DND-41 (cell line): Measurements from ENCODE around the gene PRRT4.

Experiments
- ATAC-seq: fragments of 200-7000 bp; cut with Tn5 transposase; 3 replicates; pipeline ENCODE4 v1.9.1; 2021; ENCODE audit warnings: low read depth; ENCODE audit not compliant: insufficient read depth
- DNase-seq: peaks from one replicate; pipeline ENCODE4 v3.0.0-alpha.2; 2020
- H2AFZ ChIP-seq: 2 replicates; pipeline ENCODE4 v1.6.0; 2012; ENCODE audit warnings: low read depth, low read length
- H3K27ac ChIP-seq: 2 replicates; pipeline ENCODE4 v1.5.1; 2012; ENCODE audit warnings: low read length, inconsistent platforms
- H3K27me3 ChIP-seq: fragments of 200-600 bp; sonication (generic); 2 replicates; pipeline ENCODE4 v1.6.0; 2012; ENCODE audit warnings: low read length, mild to moderate bottlenecking, inconsistent platforms; ENCODE audit not compliant: insufficient read depth, poor library complexity
- H3K36me3 ChIP-seq: 2 replicates; pipeline ENCODE4 v1.5.1; 2012; ENCODE audit warnings: low read length, inconsistent platforms; ENCODE audit not compliant: insufficient read depth
- H3K4me1 ChIP-seq: 2 replicates; pipeline ENCODE4 v1.5.1; 2012; ENCODE audit warnings: mild to moderate bottlenecking, low read length; ENCODE audit not compliant: insufficient read depth
- H3K4me2 ChIP-seq: 2 replicates; pipeline ENCODE4 v1.6.0; 2012; ENCODE audit warnings: mild to moderate bottlenecking, moderate library complexity, low read length, inconsistent platforms; ENCODE audit not compliant: insufficient read depth
- H3K4me3 ChIP-seq, 2 experiments: fragments of 200-600 bp in 1 of 2; shearing (Covaris generic) in 1 of 2; 2 replicates each; pipeline ENCODE4 v1.5.1; 2012 to 2016; ENCODE audit warnings: inconsistent platforms in 2 of 2, low read length in 2 of 2, mild to moderate bottlenecking in 2 of 2, low read depth in 1 of 2, moderate library complexity in 1 of 2
- H3K79me2 ChIP-seq: 2 replicates; pipeline ENCODE4 v1.6.0; 2012; ENCODE audit warnings: low read length, inconsistent platforms; ENCODE audit not compliant: insufficient read depth
- H3K9ac ChIP-seq: 2 replicates; pipeline ENCODE4 v1.6.0; 2012; ENCODE audit warnings: low read depth, mild to moderate bottlenecking, inconsistent platforms, low read length, moderate library complexity
- H3K9me3 ChIP-seq: 2 replicates; pipeline ENCODE4 v1.5.1; 2012; ENCODE audit warnings: low read length, moderate library complexity, mild to moderate bottlenecking, inconsistent platforms; ENCODE audit not compliant: insufficient read depth, severe bottlenecking
- H4K20me1 ChIP-seq: 2 replicates; pipeline ENCODE4 v1.6.0; 2012; ENCODE audit warnings: low read length; ENCODE audit not compliant: insufficient read depth
- EZH2 ChIP-seq: IDR thresholded peaks from 3 replicates; pipeline ENCODE4 v1.6.1; 2012; ENCODE audit warnings: borderline replicate concordance, low read depth, mild to moderate bottlenecking, moderate library complexity, low read length, inconsistent platforms; ENCODE audit not compliant: severe bottlenecking
- TF ChIP-seq, protein P1 (sequence below): IDR thresholded peaks from 2 replicates; pipeline ENCODE4 v1.5.1; 2012; ENCODE audit warnings: borderline replicate concordance, low read length, moderate library complexity, mild to moderate bottlenecking; ENCODE audit not compliant: poor library complexity, severe bottlenecking; ENCODE audit errors: extremely low read depth

Gene PRRT4

DNA sequence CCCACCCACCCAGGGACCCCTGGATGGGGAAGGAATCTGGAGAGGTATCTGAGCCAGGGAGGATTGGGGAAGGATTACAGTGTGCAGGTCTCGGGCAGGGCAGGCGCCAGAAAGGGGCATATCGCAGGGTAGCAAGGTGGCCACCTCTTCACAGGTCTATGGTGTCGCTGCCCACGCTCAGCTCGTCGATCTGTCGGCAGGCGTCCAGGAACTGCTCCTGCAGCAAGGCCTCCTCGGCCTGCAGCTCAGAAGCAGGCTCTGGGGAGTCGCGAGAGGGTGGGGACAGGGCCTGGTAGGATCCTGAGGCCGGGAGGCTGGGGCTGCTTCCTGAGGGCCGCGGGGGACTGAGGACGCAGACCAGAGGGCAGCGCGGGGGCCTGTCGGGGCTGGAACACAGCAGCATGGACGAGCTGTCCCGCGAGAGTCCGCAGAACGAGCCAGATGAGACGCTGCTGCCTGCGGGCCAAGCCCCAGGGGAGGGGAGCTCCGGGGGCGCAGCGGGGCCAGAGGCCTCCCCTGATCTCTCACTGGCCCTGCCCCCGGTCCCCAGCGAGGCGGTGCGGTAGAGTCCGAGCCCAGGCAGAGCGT lies 10.7 kb downstream of the PRRT4 start:
- no peak for ATAC-seq
- no peak for DNase-seq
- Histone ChIP-seq H4K20me1 (no peaks in the 10 kb centered on the region), H3K27me3 (peaks cover 5% of the 10 kb centered on the region), H3K9me3 (no peaks in the 10 kb centered on the region), H3K4me3 (no peak overlapping the region), H3K4me2 (no peak overlapping the region), H3K9ac (no peak overlapping the region), H3K27ac (no peak overlapping the region), H3K4me1 (no peaks in the 10 kb centered on the region), H2AFZ (no peak overlapping the region), H3K36me3 (no peaks in the 10 kb centered on the region), H3K79me2 (no peaks in the 10 kb centered on the region)
- TF ChIP-seq, protein P1, sequence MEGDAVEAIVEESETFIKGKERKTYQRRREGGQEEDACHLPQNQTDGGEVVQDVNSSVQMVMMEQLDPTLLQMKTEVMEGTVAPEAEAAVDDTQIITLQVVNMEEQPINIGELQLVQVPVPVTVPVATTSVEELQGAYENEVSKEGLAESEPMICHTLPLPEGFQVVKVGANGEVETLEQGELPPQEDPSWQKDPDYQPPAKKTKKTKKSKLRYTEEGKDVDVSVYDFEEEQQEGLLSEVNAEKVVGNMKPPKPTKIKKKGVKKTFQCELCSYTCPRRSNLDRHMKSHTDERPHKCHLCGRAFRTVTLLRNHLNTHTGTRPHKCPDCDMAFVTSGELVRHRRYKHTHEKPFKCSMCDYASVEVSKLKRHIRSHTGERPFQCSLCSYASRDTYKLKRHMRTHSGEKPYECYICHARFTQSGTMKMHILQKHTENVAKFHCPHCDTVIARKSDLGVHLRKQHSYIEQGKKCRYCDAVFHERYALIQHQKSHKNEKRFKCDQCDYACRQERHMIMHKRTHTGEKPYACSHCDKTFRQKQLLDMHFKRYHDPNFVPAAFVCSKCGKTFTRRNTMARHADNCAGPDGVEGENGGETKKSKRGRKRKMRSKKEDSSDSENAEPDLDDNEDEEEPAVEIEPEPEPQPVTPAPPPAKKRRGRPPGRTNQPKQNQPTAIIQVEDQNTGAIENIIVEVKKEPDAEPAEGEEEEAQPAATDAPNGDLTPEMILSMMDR: no peak
- TF ChIP-seq EZH2: no peak

DNA sequence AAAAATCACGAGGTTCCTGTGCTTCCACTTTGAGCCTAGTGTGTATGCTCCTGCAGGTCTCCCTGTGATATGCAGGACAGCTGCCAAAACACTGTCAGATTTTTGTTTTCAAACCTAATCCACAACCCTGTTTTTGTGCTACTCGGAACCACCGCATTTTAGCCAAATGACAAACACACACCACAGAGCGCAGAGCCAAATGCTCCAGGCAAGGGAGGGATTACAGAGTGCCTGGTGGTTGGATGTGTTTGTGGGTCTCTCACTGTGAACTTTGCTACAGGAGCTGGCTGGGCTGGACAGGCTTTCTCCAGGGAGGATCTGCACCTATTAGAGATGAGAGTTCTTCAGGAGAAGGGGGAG lies 12.0 kb downstream of the PRRT4 start:
- H3K79me2 ChIP-seq: no peaks in the 10 kb centered on the region
- no peak for DNase-seq
- H3K36me3 ChIP-seq: no peaks in the 10 kb centered on the region
- peaks cover under 1% of the 10 kb centered on the region for H3K4me1 ChIP-seq
- peaks cover 5% of the 10 kb centered on the region for H3K27me3 ChIP-seq
- H3K4me3 ChIP-seq: no peak overlapping the region
- no peaks in the 10 kb centered on the region for H4K20me1 ChIP-seq
- H2AFZ ChIP-seq: no peak overlapping the region
- no peak overlapping the region for H3K4me2 ChIP-seq
- H3K27ac ChIP-seq: no peak overlapping the region
- H3K9me3 ChIP-seq: no peaks in the 10 kb centered on the region
- ATAC-seq: no peak
- no peak overlapping the region for H3K9ac ChIP-seq
- TF ChIP-seq, protein P1: no peak
- TF ChIP-seq EZH2: no peak

DNA sequence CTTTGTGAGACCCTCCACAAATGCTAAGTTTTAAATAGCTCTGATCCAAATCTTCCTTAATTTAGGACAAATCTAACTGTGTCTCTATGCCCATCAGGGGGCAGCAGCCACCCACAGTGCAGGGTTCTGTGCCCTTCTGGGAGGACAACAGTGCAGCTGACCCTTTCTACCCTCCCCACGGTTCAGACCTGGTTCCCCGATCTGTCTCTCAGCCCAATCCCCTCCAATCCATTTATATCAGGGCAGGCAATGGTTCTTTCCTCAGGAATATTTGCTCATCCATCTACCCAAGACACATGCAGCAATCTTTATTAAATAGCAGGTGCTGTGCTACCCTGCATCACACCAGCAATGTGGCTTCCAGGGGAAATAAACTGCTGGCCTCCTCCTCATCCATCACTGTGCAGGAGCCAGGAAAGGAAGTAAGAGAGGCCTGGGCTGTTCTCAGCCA lies 13.8 kb downstream of the PRRT4 start:
- Histone ChIP-seq H3K27me3 (peaks cover 5% of the 10 kb centered on the region), H2AFZ (no peak overlapping the region), H3K4me2 (no peak overlapping the region)

More for the DNA sequence above, 13.8 kb downstream of the PRRT4 start:
- H3K79me2 ChIP-seq: peaks cover 11% of the 10 kb centered on the region
- no peaks in the 10 kb centered on the region for H3K36me3 ChIP-seq
- H3K9ac ChIP-seq: no peak overlapping the region
- ATAC-seq (peak; percentile 33; the same call in 2 of the 3 replicates), DNase-seq (peak; percentile 52)
- H3K4me3 ChIP-seq: no peak overlapping the region
- no peak overlapping the region for H3K27ac ChIP-seq
- H3K4me1 ChIP-seq: peaks cover 10% of the 10 kb centered on the region
- H3K9me3 ChIP-seq: no peaks in the 10 kb centered on the region
- TF ChIP-seq, protein P1: peak; percentile 70
- no peak for TF ChIP-seq EZH2
- no peaks in the 10 kb centered on the region for H4K20me1 ChIP-seq
